HG03565 (cell line): ENCODE measurements around the gene ATP10D.
"Not testable (repeated sequence)": the region's sequence is repeated elsewhere in the genome, so short reads cannot be mapped to it uniquely, and the experiment has no call there.

Experiments
- ATAC-seq: cut with Tn5 transposase; IDR thresholded peaks from one replicate; pipeline ENCODE4 v1.9.1; 2021; ENCODE audit warnings: mild to moderate bottlenecking, moderate library complexity; ENCODE audit not compliant: unreplicated experiment

Gene ATP10D

GRCh38 chr4:47533689-47534347 lies 48.7 kb downstream of the ATP10D start:
- ATAC-seq = no peak

GRCh38 chr4:47534772-47535171 lies 49.7 kb downstream of the ATP10D start:
- no peak for ATAC-seq

- ATAC-seq = no peak
Observed at GRCh38 chr4:47535567-47536147, 50.6 kb downstream of the ATP10D start.

- ATAC-seq = no peak
Observed at GRCh38 chr4:47536966-47537365, 51.9 kb downstream of the ATP10D start.

- ATAC-seq = no peak
Observed at GRCh38 chr4:47538111-47538824, 53.2 kb downstream of the ATP10D start.

- no peak for ATAC-seq
Observed at GRCh38 chr4:47538825-47539154, 53.7 kb downstream of the ATP10D start.

GRCh38 chr4:47542640-47543039 lies 57.6 kb downstream of the ATP10D start:
- not testable (repeated sequence) for ATAC-seq

GRCh38 chr4:47543331-47543730 lies 58.3 kb downstream of the ATP10D start:
- ATAC-seq = no peak

GRCh38 chr4:47550357-47550756 lies 65.3 kb downstream of the ATP10D start:
- not testable (repeated sequence) for ATAC-seq

GRCh38 chr4:47550899-47551548 lies 65.9 kb downstream of the ATP10D start:
- ATAC-seq = no peak

- ATAC-seq = no peak
Observed at GRCh38 chr4:47551682-47552081, 66.6 kb downstream of the ATP10D start.

- no peak for ATAC-seq
Observed at GRCh38 chr4:47553329-47554125, 68.5 kb downstream of the ATP10D start.

GRCh38 chr4:47555920-47556319 lies 70.8 kb downstream of the ATP10D start:
- ATAC-seq = not testable (repeated sequence)

GRCh38 chr4:47557255-47557654 lies 72.2 kb downstream of the ATP10D start:
- no peak for ATAC-seq

GRCh38 chr4:47560682-47561081 lies 75.6 kb downstream of the ATP10D start:
- ATAC-seq = no peak

- ATAC-seq = no peak
Observed at GRCh38 chr4:47561331-47561730, 76.3 kb downstream of the ATP10D start.

GRCh38 chr4:47562297-47562696 lies 77.2 kb downstream of the ATP10D start:
- no peak for ATAC-seq

GRCh38 chr4:47566566-47566965 lies 81.5 kb downstream of the ATP10D start:
- no peak for ATAC-seq

- ATAC-seq = no peak
Observed at GRCh38 chr4:47566969-47567368, 81.9 kb downstream of the ATP10D start.

- ATAC-seq = no peak
Observed at GRCh38 chr4:47567511-47567910, 82.4 kb downstream of the ATP10D start.

GRCh38 chr4:47570816-47571215 lies 85.7 kb downstream of the ATP10D start:
- no peak for ATAC-seq
